Measurements from ENCODE around the gene APOBEC3C.
"Not testable (repeated sequence)": the region's sequence is repeated elsewhere in the genome, so short reads cannot be mapped to it uniquely, and the experiment has no call there.

The APOBEC3C gene

DNA sequence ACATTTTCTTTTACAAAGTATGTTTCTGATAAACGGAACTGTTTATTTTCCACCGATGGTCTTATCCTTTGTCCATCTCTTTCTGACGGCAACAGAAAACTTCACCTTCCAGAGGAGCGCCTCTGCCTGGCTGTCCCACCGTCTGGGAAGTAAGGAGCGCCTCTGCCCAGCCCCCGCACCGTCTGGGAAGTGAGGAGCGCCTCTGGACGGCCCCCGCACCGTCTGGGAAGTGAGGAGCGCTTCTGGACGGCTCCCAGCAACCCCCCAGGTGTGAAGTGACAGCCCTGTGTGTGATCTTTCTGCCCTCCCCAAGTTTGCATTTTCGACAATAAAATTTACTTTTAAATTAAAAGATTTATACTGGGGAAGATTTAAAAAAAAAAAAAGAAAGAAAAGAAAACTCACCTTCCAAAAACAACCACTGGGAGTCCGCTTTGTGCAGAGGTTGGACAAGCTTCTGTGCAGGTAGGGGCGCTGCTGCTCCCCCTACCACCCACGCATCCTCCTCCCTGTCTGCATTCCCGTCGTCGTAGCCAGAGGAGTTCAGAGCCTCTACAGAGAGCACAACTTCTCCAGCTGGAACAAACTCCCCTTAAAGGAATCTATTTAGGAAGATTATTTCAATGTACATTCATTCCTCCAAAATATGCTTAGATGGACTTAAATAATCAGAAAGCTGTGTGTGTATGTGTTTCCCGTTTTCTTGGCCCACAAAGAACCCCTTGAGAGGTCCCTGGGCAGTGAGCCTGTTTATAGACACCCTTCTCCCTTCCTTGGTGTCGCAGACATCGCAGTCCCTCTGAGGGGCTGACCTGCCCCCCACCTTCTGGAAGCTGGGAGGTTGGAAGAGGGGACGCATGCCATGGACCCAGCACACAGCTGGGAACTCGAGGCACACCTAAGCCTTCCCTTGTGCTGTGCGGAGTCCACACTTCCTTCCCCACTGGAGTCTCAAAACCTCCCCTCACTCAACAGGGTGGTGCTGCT lies 32.8 kb upstream of the APOBEC3C start:
- no peak overlapping the region for H3K27ac ChIP-seq (ENCODE audit: low read depth, low read length)
- no peaks in the 10 kb centered on the region for H3K9me2 ChIP-seq (replicated peaks; ENCODE audit: insufficient read depth, low read length)
- no peaks in the 10 kb centered on the region for H3K36me3 ChIP-seq (ENCODE audit: low read length)
- no peak overlapping the region for H3K9ac ChIP-seq (ENCODE audit: low read length)
- TF ChIP-seq, protein P1, sequence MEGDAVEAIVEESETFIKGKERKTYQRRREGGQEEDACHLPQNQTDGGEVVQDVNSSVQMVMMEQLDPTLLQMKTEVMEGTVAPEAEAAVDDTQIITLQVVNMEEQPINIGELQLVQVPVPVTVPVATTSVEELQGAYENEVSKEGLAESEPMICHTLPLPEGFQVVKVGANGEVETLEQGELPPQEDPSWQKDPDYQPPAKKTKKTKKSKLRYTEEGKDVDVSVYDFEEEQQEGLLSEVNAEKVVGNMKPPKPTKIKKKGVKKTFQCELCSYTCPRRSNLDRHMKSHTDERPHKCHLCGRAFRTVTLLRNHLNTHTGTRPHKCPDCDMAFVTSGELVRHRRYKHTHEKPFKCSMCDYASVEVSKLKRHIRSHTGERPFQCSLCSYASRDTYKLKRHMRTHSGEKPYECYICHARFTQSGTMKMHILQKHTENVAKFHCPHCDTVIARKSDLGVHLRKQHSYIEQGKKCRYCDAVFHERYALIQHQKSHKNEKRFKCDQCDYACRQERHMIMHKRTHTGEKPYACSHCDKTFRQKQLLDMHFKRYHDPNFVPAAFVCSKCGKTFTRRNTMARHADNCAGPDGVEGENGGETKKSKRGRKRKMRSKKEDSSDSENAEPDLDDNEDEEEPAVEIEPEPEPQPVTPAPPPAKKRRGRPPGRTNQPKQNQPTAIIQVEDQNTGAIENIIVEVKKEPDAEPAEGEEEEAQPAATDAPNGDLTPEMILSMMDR (IDR thresholded peaks at IDR 0.05; ENCODE audit: insufficient read depth, low read length, poor library complexity, severe bottlenecking) = no peak
- TF ChIP-seq EZH2phosphoT487 (conservative IDR thresholded peaks at IDR 0.05; ENCODE audit: low read length) = no peak
- no peaks in the 10 kb centered on the region for H4K20me1 ChIP-seq (ENCODE audit: low read depth, low read length)
- no peaks in the 10 kb centered on the region for H3K79me2 ChIP-seq (ENCODE audit: insufficient read depth, low read length)
- H3K9me3 ChIP-seq (ENCODE audit: insufficient read depth, low read length) = no peaks in the 10 kb centered on the region; the same call in 1 of the 2 replicates
- H3F3A ChIP-seq (ENCODE audit: insufficient read depth) = peaks cover 10% of the 10 kb centered on the region; the same call in 1 of the 2 replicates
- H3K27me3 ChIP-seq (ENCODE audit: low read length) = no peaks in the 10 kb centered on the region
- no peak overlapping the region for H3K4me3 ChIP-seq (ENCODE audit: insufficient read depth, low read length, poor library complexity, severe bottlenecking)
- no peak overlapping the region for H2AFZ ChIP-seq (ENCODE audit: low read depth, low read length, severe bottlenecking)
- no peak overlapping the region for H3K4me2 ChIP-seq (ENCODE audit: low read depth, low read length, poor library complexity, severe bottlenecking)

DNA sequence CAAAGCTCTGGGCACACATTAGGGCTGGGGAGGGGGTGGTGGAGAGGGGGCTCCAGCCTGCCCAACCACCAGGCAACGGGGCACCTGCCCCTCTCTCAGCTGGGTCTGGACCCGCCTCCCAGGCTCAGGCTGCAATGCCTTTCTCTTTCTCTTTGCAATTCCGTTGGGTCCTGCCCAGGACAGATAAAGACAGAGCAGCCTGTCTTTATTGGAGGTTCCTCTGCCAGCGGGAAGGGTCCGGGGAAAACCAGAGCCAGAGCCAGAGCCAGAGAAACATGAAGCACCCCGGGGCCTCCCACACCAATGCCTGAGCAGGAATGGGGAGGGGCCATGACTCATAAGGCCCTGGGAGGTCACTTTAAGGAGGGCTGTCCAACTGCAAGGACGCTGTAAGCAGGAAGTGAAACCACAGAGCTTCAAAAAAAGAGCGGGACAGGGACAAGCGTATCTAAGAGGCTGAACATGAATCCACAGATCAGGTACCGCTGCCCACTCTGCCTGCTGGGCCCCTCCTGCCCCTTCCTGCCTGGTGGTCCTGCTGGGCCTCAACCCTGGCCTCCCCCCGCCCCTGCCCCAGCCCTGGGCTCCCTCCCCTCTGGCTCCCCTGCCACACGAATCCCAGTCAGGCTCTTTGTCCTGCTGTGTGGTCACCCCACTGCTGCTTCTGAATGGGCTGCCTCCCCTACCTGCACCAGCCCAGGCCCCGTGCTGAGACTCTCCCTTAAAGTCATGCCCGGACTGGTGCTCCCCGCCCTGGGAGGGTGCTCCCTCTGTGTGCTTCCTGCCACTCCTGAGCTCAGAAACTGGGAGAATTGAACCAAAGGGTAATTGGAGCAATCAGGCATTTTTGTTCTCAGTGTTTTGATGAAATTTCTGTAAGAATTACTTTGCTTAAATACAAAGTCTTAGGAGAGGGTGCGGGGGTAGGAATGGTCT lies 31.8 kb upstream of the APOBEC3C start, which contains the start of gene APOBEC3B:
Gene APOBEC3B, plus strand, starts transcription at position 356 of the 936 bp plus-strand sequence. Its CDS starts 107 bp downstream, at position 463.
- Histone ChIP-seq H3K4me2 (ENCODE audit: low read depth, low read length, poor library complexity, severe bottlenecking) (peak within 1 kb of the TSS; percentile 24), H3K9me3 (ENCODE audit: insufficient read depth, low read length) (no peaks in the 10 kb centered on the region; the same call in 1 of the 2 replicates), H3K4me3 (ENCODE audit: insufficient read depth, low read length, poor library complexity, severe bottlenecking) (no peak within 1 kb of the TSS), H3K27ac (ENCODE audit: low read depth, low read length) (no peak within 1 kb of the TSS), H3F3A (ENCODE audit: insufficient read depth) (peaks cover 10% of the 10 kb centered on the region; the same call in 1 of the 2 replicates), H3K36me3 (ENCODE audit: low read length) (no peaks in the 10 kb centered on the region), H3K9me2 (replicated peaks; ENCODE audit: insufficient read depth, low read length) (no peaks in the 10 kb centered on the region), H2AFZ (ENCODE audit: low read depth, low read length, severe bottlenecking) (peak within 1 kb of the TSS; percentile 29), H3K79me2 (ENCODE audit: insufficient read depth, low read length) (no peaks in the 10 kb centered on the region), H4K20me1 (ENCODE audit: low read depth, low read length) (no peaks in the 10 kb centered on the region), H3K27me3 (ENCODE audit: low read length) (no peaks in the 10 kb centered on the region), H3K9ac (ENCODE audit: low read length) (peak within 1 kb of the TSS; percentile 19; the same call in 1 of the 2 replicates)
- no peak for TF ChIP-seq EZH2phosphoT487 (conservative IDR thresholded peaks at IDR 0.05; ENCODE audit: low read length)
- TF ChIP-seq, protein P1 (IDR thresholded peaks at IDR 0.05; ENCODE audit: insufficient read depth, low read length, poor library complexity, severe bottlenecking) = no peak

DNA sequence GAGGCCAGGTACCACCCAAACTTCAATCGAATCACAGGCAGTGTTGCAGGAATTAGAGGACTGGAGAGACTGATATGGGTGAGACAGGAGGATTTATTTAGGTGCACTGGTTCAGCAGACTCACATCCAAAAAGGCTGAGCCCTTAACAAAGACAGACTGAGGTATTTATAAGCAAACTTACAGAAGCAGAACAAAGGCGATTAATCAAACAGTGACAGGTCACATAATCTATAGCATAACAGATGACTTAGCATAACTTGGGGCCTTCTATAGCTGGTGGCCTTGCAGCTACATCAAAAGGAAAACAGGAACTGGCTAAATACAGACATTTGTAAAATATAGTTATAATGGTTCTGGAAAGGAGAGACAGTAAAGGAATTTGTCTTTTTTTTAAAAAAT lies 29.8 kb upstream of the APOBEC3C start:
- H4K20me1 ChIP-seq (ENCODE audit: low read depth, low read length) = no peaks in the 10 kb centered on the region
- H2AFZ ChIP-seq (ENCODE audit: low read depth, low read length, severe bottlenecking) = no peak overlapping the region
- H3K4me2 ChIP-seq (ENCODE audit: low read depth, low read length, poor library complexity, severe bottlenecking) = peak overlapping the region; percentile 9
- H3K27me3 ChIP-seq (ENCODE audit: low read length) = no peaks in the 10 kb centered on the region
- peaks cover 10% of the 10 kb centered on the region; the same call in 1 of the 2 replicates for H3F3A ChIP-seq (ENCODE audit: insufficient read depth)
- TF ChIP-seq, protein P1 (IDR thresholded peaks at IDR 0.05; ENCODE audit: insufficient read depth, low read length, poor library complexity, severe bottlenecking) = no peak
- no peak for TF ChIP-seq EZH2phosphoT487 (conservative IDR thresholded peaks at IDR 0.05; ENCODE audit: low read length)
- peak overlapping the region; percentile 64 for H3K27ac ChIP-seq (ENCODE audit: low read depth, low read length)
- no peaks in the 10 kb centered on the region for H3K79me2 ChIP-seq (ENCODE audit: insufficient read depth, low read length)
- no peaks in the 10 kb centered on the region; the same call in 1 of the 2 replicates for H3K9me3 ChIP-seq (ENCODE audit: insufficient read depth, low read length)
- no peaks in the 10 kb centered on the region for H3K36me3 ChIP-seq (ENCODE audit: low read length)
- H3K4me3 ChIP-seq (ENCODE audit: insufficient read depth, low read length, poor library complexity, severe bottlenecking) = no peak overlapping the region
- H3K9me2 ChIP-seq (replicated peaks; ENCODE audit: insufficient read depth, low read length) = no peaks in the 10 kb centered on the region
- no peak overlapping the region for H3K9ac ChIP-seq (ENCODE audit: low read length)

DNA sequence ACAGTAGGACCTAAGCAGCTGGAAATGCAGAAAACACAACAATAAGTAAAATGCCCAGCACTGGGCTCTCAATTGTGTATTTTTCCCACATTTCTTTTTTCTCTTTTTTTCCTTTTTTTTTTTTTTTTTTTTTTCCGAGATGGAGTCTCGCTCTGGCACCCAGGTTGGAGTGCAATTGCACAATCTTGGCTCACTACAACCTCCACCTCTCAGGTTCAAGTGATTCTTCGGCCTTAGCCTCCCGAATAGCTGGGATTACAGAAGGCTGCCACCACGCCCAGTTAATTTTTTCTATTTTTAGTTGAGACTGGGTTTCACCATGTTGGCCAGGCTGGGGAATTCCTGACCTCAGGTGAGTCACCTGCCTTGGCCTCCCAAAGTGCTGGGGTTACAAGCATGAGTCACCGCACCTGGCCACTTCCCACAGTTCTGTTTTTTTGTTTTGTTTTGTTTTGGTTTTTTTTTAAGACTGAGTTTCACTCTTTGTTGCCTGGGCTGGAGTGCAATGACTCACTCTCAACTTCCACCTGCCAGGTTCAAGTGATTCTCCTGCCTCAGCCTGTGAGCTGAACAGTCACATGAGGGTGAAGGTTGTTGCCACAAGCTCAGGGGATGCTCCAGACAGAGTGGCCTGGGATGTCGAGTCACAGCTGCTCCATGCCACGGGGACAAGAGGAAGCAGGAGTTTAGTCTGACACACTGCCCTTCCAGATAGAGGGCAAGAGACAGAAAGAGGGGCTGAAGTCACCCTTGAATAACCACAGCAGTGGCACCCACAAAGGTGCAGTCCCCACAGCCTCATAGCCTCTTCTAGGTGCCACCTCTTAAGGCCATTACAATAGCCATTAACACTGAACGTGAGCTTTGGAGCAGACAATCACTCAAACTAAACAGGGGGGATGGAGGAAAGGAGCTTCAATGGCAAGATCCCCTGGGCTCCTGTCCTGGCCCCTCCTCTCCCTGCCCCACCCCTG lies 29.0 kb upstream of the APOBEC3C start:
- Histone ChIP-seq H3K4me2 (ENCODE audit: low read depth, low read length, poor library complexity, severe bottlenecking) (peak overlapping the region; percentile 9), H3K27ac (ENCODE audit: low read depth, low read length) (peak overlapping the region; percentile 64)
- not testable (repeated sequence) for H3F3A ChIP-seq (ENCODE audit: insufficient read depth); H2AFZ ChIP-seq (ENCODE audit: low read depth, low read length, severe bottlenecking); H3K79me2 ChIP-seq (ENCODE audit: insufficient read depth, low read length); H3K9me2 ChIP-seq (replicated peaks; ENCODE audit: insufficient read depth, low read length); H3K9me3 ChIP-seq (ENCODE audit: insufficient read depth, low read length); H3K27me3 ChIP-seq (ENCODE audit: low read length); H3K9ac ChIP-seq (ENCODE audit: low read length); H4K20me1 ChIP-seq (ENCODE audit: low read depth, low read length); H3K4me3 ChIP-seq (ENCODE audit: insufficient read depth, low read length, poor library complexity, severe bottlenecking); H3K36me3 ChIP-seq (ENCODE audit: low read length)
